Fibroblast of villous mesenchyme (primary cell): ENCODE results near the gene FMNL2. TPM values are rescaled to one million over a fixed set of nuclear protein-coding genes. Genes with fewer than 3 reads are reported as not detected.

Experiments used
- DNase-seq: peaks from one replicate; pipeline ENCODE4 v3.0.0-alpha.2; 2010; ENCODE audit warnings: low read depth
- H3K4me3 ChIP-seq: 2 replicates; pipeline ENCODE4 v1.5.1; 2011; ENCODE audit warnings: low read depth, mild to moderate bottlenecking, low read length
- total RNA-seq: library from RNA; depleted of rRNA; stranded (reverse); fragments of >200 nt; gene quantifications from 2 replicates; pipeline ENCODE4 v1.2.3, GENCODE V29; 2012
- TF ChIP-seq, protein P1 (sequence below): IDR thresholded peaks from 2 replicates; pipeline ENCODE4 v1.5.1; 2012; ENCODE audit warnings: low read depth, mild to moderate bottlenecking, low read length; ENCODE audit not compliant: insufficient read depth

The FMNL2 gene
- total RNA-seq, 1 donor, result 17.3 TPM

DNA sequence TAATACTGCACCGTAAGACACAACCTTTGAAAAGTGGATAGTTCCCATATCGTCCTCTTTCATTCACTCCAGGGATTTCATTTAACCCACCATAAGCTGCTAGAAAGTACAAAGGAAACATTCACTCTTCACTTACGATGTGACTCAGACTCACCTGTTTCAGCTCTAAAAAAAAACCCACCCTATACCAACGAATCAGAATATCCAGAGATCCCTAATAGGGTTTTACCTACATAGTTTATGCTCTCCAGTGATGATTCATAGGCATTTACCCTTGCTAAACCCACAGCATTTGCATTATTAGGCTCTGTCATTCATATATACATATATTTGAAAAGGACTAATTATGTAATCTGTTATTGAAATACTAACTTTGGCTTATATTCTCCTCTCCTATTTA, 322.1 kb downstream of the FMNL2 start:
- no peak for DNase-seq
- no peak overlapping the region for H3K4me3 ChIP-seq
- TF ChIP-seq, protein P1, sequence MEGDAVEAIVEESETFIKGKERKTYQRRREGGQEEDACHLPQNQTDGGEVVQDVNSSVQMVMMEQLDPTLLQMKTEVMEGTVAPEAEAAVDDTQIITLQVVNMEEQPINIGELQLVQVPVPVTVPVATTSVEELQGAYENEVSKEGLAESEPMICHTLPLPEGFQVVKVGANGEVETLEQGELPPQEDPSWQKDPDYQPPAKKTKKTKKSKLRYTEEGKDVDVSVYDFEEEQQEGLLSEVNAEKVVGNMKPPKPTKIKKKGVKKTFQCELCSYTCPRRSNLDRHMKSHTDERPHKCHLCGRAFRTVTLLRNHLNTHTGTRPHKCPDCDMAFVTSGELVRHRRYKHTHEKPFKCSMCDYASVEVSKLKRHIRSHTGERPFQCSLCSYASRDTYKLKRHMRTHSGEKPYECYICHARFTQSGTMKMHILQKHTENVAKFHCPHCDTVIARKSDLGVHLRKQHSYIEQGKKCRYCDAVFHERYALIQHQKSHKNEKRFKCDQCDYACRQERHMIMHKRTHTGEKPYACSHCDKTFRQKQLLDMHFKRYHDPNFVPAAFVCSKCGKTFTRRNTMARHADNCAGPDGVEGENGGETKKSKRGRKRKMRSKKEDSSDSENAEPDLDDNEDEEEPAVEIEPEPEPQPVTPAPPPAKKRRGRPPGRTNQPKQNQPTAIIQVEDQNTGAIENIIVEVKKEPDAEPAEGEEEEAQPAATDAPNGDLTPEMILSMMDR, result no peak

DNA sequence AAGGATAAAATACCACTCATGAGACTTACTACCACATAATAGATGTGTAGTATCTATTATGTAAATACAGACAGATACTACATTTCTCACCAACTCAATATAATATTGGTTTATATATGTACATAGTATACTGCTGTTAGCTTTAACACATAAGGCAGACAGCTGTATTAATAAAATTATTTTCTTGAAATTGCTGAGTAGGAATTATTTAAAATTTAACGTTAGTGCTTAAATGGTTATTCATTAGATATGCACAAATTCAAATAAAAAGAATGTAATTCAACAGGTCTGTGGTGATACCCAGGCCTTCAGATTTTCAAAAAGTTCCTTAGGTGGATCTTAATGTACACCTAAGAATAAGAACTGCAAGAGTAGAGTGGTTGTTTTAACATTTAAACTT, 323.2 kb downstream of the FMNL2 start:
- no peak overlapping the region for H3K4me3 ChIP-seq
- TF ChIP-seq, protein P1, result no peak
- no peak for DNase-seq

DNA sequence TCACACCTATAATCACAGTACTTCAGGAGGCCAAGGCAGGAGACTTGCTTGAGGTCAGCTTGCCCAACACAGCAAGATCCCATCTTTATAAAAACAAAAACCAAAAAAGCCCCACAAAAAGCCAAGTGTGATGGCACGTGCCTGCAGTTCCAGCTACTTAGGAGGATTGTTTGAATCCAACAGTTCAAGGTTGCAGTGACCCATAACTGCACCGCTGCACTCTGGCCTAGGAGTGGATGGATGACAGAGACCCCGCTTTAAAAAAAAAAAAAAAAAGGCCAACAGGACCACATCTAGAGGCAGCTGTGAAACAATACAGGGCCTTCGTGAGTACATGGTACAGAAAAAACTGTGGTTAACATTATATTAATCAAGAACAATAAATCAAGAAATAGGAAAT, 326.1 kb downstream of the FMNL2 start:
- TF ChIP-seq, protein P1, result no peak
- no peak for DNase-seq
- no peak overlapping the region for H3K4me3 ChIP-seq

DNA sequence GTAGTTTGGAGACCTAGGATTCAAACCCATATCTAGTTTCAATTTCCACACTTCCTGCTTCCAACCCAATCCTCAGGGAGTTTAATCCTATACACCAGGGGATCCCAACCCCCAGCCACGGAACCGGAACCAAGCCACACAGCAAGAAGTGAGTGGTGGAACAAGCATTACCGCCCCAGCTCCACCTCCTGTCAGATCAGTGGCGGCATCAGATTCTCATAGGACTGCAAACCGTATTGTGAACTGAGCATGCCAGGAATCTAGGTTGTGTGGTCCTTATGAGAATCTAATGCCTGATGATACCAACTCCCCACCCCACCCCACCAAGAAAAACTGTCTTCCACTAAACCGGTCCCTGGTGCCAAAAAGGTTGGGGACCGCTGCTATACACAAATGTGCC, 329.8 kb downstream of the FMNL2 start:
- TF ChIP-seq, protein P1, result no peak
- H3K4me3 ChIP-seq, result no peak overlapping the region

DNA sequence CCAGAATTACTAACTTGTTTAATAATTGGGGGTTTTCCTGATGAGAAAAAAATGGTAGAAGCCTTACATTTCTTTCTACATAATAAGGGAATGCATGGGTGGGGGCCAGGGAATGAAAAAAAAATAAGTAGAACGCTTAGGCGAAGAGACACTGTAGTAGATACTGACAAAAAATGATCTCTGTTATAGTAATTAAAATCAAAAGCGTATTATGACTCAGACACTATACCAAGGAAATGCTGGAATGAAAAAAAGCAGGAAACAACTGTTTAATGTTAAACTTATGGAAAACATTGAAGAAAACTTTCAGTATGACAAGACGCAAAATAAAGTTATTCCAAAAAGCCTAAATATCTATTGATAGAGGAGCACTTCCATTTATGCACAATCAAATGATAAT, 339.4 kb downstream of the FMNL2 start:
- no peak for DNase-seq

More for the DNA sequence above, 329.8 kb downstream of the FMNL2 start:
- DNase-seq, result no peak

DNA sequence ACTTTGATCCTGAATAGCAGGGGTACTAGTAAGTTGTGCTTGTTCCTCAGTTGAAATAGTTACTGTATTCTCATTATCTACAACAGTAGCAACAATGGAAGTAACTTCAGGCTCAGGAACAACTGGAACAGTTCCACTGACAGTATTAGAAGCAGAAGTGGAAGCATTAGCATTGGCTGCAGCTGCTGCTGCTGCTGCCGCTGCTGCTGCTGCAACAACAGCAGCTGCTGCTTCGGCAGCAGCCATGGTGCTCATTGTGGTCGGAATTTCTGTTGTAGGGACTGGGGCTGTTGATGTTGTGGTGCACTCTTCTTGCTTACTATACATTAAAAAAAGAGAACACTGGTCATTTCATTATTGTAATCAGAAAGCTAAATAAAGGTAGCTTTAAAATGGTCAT, 341.5 kb downstream of the FMNL2 start:
- H3K4me3 ChIP-seq, result no peak overlapping the region
- no peak for DNase-seq
- TF ChIP-seq, protein P1, result no peak

More for the DNA sequence above, 339.4 kb downstream of the FMNL2 start:
- TF ChIP-seq, protein P1, result no peak
- H3K4me3 ChIP-seq, result no peak overlapping the region

DNA sequence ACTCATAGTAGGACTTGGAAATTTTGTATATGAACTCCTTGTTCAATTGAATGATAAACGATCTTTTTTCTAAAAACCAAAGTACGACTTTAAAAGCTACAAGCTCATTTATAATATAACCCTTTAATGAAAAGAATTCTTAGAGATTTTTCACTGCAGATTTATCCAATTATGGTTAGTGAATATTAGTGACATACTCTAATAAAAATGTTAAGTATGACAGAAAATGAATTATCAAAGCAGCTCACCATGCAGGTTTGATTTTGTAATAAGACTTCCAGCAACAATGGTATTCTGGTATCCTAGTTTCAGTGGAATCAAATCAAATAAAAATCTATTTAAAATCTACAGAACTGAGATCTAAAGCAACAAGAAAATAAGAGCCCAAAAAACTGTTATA, 343.8 kb downstream of the FMNL2 start:
- TF ChIP-seq, protein P1, result no peak
- no peak for DNase-seq
- no peak overlapping the region for H3K4me3 ChIP-seq
